Measurements from ENCODE around the gene CD247.

- TF ChIP-seq GATA2 (IDR thresholded peaks at IDR 0.05; ENCODE audit: low read depth, low read length) (no peak), GATA3 (IDR thresholded peaks at IDR 0.05; ENCODE audit: low read depth, low read length) (no peak)
Observed at GRCh38 chr1:167548059-167548932, 30.0 kb upstream of the CD247 start.
